NK-92 (cell line): ENCODE measurements around the gene PDPK1.

Source experiments
- DNase-seq: peaks from one replicate; lab custom pipeline; 2025; ENCODE audit not compliant: unreplicated experiment; lab: John Stamatoyannopoulos, UW

Gene PDPK1

GRCh38 chr16:2537451-2538379 lies at the start of gene PDPK1:
PDPK1 (plus strand) TSS chr16:2538021; CDS start chr16:2538113, 92 bp downstream.
- peak; percentile 45 for DNase-seq

- DNase-seq, result no peak
These were observed 48.2 kb upstream of the PDPK1 start for GRCh38 chr16:2489581-2489980.

- DNase-seq, result no peak
These were observed 47.4 kb upstream of the PDPK1 start for GRCh38 chr16:2490190-2491105.

GRCh38 chr16:2492292-2492691 lies 45.5 kb upstream of the PDPK1 start:
- no peak for DNase-seq

GRCh38 chr16:2493605-2494004 lies 44.2 kb upstream of the PDPK1 start:
- DNase-seq, result no peak

GRCh38 chr16:2494616-2495015 lies 43.2 kb upstream of the PDPK1 start:
- DNase-seq, result no peak

- DNase-seq, result no peak
These were observed 42.8 kb upstream of the PDPK1 start for GRCh38 chr16:2495041-2495440.

GRCh38 chr16:2496223-2497115 lies 41.4 kb upstream of the PDPK1 start:
- no peak for DNase-seq

GRCh38 chr16:2497116-2497630 lies 40.6 kb upstream of the PDPK1 start:
- no peak for DNase-seq

- no peak for DNase-seq
These were observed 39.9 kb upstream of the PDPK1 start for GRCh38 chr16:2497695-2498484.

GRCh38 chr16:2498531-2499253 lies 39.1 kb upstream of the PDPK1 start:
- DNase-seq, result no peak

GRCh38 chr16:2499454-2499853 lies 38.4 kb upstream of the PDPK1 start:
- no peak for DNase-seq

GRCh38 chr16:2499890-2500429 lies 37.9 kb upstream of the PDPK1 start:
- DNase-seq, result no peak

GRCh38 chr16:2500430-2500917 lies 37.3 kb upstream of the PDPK1 start:
- no peak for DNase-seq

GRCh38 chr16:2500918-2501750 lies 36.7 kb upstream of the PDPK1 start:
- DNase-seq, result no peak

- DNase-seq, result no peak
These were observed 35.6 kb upstream of the PDPK1 start for GRCh38 chr16:2501946-2502895.

GRCh38 chr16:2505695-2506094 lies 32.1 kb upstream of the PDPK1 start:
- DNase-seq, result no peak
